HL-60/S4 treated with retinoic acid at 250 ng/mL for 4 days and 3 days (cell line): Measurements from ENCODE around the gene CD8B2.
"Not testable (repeated sequence)": the region's sequence is repeated elsewhere in the genome, so short reads cannot be mapped to it uniquely, and the experiment has no call there.

Source experiments
- in situ Hi-C: fragments of 300-500 bp; cut with MboI; formaldehyde crosslinking; loops from 2 replicates; pipeline ENCODE4 v1.7.0; 2022; ENCODE audit warnings: low sequenced_read_pairs

The CD8B2 gene

GRCh38 chr2:106547164-106547903, 60.2 kb downstream of the CD8B2 start:
- in situ Hi-C loops: loop anchor here (25.0 kb wide), 1 partner anchor 435 kb away; no protein-coding TSS in a partner anchor

DNA sequence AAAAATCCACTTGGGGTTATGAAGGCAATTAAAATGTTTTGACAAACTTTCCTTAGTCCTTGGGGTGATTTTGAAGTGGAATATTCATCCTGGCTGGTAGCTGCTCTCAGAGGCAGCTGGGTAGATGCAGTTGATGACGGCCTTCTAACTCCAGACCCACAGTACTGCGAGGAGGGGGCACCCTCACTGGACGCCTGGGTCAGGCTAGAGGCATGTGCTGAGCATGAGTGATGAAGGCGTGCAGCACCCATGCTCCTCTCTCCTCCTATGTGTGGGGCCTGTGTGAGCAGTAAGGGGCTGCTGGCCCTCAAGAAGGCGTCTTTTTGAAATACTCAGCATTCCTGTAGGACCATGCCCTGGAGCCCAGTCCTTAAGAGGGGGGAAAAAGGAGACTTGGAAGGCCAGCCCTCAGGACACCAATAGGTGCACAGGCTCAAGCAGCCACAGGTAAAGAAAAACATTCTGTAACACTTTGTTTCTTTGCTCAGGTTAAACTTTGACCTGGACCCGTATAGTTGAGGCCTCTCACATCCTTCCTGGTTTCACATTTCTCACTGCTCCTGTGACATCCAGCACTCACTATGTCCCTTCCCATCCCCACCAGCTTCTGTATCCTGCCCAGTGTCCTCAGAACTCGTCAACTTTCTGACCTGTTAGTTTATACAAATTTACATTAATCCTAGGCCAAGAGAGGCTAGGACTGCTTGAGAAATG, 64.4 kb downstream of the CD8B2 start:
- in situ Hi-C loops: no loop called here

- in situ Hi-C loops: no loop called here
Measured at GRCh38 chr2:106552921-106553320, 65.8 kb downstream of the CD8B2 start.

DNA sequence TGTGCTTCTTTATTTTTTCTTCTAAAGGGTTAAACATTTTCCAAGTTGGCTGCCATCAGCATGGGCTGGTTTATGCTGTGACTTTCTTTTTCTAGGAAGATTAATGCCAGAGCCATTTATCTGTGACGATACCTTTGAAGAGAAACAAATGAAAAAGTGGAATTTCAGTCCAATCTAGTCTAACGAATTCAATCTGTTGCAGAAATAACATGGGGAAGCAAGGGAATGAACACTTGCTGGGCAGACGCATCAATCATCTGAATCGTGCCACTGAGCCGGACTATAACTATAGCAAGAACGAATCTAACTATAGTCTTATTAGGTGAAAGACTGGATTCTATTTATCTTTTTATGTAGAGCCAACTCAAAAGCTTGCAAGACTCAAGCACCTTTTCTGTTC, 66.2 kb downstream of the CD8B2 start:
- in situ Hi-C loops: no loop called here

DNA sequence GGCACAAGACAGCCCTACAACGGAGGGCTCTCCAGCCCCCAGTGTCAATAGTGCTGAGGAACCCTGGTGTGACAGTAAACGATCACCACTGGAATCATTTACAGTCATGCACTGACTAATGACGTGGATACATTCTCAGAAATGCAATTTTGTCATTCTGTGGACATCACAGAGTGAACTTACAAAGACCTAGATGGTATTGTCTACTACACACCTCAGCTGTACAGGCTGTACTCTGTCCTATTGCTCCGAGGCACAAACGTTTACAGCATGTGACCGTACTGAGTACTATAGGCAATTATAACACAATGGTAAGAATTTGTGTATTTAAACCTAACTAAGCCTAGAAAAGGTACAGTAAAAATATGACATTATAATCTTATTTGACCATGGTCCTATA, 67.2 kb downstream of the CD8B2 start:
- in situ Hi-C loops: no loop called here

- in situ Hi-C loops: no loop called here
Measured at GRCh38 chr2:106555053-106555452, 67.9 kb downstream of the CD8B2 start.

DNA sequence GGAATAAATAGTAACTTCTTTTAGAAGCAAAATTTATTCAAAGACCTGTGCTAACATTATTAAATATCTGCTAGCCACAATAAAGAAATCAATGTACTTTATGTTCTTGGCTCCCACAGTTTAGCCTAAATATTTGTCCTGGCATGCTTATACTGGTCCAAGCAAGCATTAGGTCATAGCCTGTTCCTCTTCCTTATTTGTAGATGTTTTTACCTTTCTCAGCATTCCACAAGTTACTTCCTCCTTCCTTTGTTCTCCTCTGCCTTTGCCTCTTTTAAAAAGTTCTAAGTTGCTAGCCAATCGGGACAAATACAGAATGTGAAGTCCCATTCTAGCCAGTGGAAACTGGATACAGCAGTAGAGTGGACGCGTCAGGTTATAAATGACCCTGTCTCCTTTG, 72.6 kb downstream of the CD8B2 start:
- in situ Hi-C loops: not testable (repeated sequence)

- in situ Hi-C loops: no loop called here
Measured at GRCh38 chr2:106560773-106561172, 73.6 kb downstream of the CD8B2 start.

DNA sequence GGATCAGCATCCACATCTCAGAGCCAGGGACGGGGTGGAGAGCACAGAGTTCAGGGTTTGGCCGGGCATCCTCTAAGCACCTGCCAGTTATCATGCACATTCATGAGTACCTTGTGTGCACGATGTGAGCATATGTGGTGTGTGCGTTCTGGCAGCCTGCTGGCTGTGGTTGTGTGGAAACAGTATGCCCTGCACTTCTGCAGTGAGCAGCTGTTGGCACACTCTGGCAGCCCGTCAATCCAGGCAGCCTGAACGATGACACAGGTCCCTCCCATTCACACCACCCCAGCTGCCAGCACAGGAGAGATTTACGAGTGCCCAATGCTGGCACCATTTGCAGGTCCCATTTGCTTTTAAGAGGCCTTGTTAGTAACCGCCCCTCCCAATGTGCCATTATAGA, 74.2 kb downstream of the CD8B2 start:
- in situ Hi-C loops: no loop called here

DNA sequence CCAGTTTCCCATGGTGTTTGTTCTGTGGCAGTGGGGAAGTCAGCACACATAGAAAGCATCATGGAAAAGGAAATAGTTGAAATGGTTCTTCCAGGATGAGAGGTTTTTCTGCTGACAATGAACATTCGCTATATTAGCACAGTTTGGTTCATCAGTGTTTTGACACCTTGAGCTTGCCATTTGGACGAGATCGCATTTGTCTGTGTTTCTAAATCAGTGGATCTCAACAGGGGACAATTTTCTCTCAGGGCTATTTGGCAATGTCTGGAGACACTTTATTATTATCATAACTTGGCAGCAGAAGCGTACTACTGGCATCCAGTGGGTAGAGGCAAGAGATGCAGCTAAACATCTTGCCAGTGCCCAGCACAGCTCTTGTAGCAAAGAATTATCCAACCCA, 74.6 kb downstream of the CD8B2 start:
- in situ Hi-C loops: no loop called here

GRCh38 chr2:106562268-106563186, 75.4 kb downstream of the CD8B2 start:
- in situ Hi-C loops: no loop called here

DNA sequence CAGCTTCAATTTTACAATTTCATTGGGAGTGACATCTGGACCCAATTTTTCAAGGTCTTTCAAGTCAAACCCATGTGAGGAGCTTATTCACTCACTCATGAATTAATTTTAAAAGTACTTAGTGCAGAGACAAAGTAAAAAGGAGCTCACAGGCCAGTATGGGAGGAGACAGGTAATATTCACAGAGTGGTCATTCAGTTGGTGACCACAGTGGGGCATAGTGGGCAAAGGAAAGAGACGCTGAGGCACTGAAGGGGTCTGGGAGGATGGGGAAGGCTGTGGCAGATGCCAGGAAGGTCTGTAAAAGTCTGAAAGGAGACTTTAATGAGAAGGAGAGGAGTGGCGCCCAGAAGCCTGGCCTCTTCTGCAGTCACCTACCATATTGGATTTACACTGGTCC, 76.0 kb downstream of the CD8B2 start:
- in situ Hi-C loops: no loop called here

DNA sequence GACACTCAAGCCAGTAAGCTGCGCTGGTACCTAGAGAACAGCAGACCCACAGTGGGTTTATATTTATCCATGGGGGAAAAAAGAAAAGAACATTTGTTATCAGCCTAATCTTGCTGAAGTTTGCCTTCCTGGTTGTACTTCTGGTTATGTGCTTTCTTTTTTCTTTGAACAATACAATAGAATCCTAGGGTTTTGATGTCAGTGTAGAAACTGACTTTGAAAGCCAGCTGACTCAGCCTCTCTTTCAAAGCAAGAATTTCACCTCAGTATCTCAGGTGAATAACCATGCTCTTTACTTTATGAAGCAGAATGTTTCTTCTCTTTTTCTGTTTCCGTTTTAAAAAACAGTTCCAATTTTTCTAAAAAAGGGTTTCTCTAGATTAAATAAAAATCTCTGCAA, 78.4 kb downstream of the CD8B2 start:
- in situ Hi-C loops: no loop called here

GRCh38 chr2:106566050-106566449, 78.9 kb downstream of the CD8B2 start:
- in situ Hi-C loops: no loop called here

DNA sequence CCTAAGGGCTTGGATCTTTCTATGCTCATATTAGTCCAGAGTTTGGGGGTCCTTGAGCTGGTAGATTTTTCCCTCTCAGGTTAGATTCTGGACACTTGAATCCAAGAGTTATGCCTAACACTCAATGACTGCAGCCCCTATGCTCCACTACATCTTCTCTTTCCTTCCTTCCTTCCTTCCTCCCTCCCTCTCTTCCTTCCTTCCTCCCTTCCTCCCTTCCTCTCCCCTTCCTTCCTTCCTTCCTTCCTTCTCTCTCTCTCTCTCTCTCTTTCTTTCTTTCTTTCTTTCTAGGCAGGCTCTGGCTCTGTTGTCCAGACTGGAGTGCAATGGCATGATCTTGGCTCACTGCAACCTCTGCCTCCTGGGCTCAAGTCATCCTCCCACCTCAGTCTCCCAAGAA, 79.3 kb downstream of the CD8B2 start:
- in situ Hi-C loops: not testable (repeated sequence)

- in situ Hi-C loops: no loop called here
Measured at GRCh38 chr2:106570316-106570715, 83.2 kb downstream of the CD8B2 start.
